GM23338 (cell line): ENCODE measurements around the gene ABI2. TPM values are rescaled to one million over a fixed set of nuclear protein-coding genes. Genes with fewer than 3 reads are reported as not detected.

Experiments
- ATAC-seq: fragments of 200-7000 bp; cut with Tn5 transposase; 3 replicates; pipeline ENCODE4 v1.9.1; 2020
- DNase-seq: peaks from one replicate; pipeline ENCODE4 v3.0.0-alpha.2; 2015; ENCODE audit warnings: low spot score
- H2AFZ ChIP-seq: fragments of 200-600 bp; sonication (generic); 2 replicates; pipeline ENCODE4 v1.8.0; 2016; ENCODE audit warnings: antibody characterized with exemption, mild to moderate bottlenecking, moderate library complexity
- H3F3A ChIP-seq: fragments of 200-600 bp; sonication (generic); replicated peaks from 2 replicates; pipeline ENCODE4 v1.8.0; 2017; ENCODE audit warnings: antibody characterized with exemption, mixed run types, low read depth
- H3K27ac ChIP-seq: fragments of 200-600 bp; sonication (generic); 2 replicates; pipeline ENCODE4 v1.6.1; 2016; ENCODE audit warnings: low read depth
- H3K27me3 ChIP-seq: fragments of 200-600 bp; sonication (generic); 2 replicates; pipeline ENCODE4 v1.8.0; 2016; ENCODE audit warnings: mild to moderate bottlenecking, mixed run types, moderate library complexity; ENCODE audit not compliant: insufficient read depth
- H3K36me3 ChIP-seq: fragments of 200-600 bp; sonication (generic); 2 replicates; pipeline ENCODE4 v1.8.0; 2016; ENCODE audit warnings: mild to moderate bottlenecking; ENCODE audit not compliant: insufficient read depth
- H3K4me1 ChIP-seq: fragments of 200-600 bp; sonication (generic); 2 replicates; pipeline ENCODE4 v1.8.0; 2016; ENCODE audit warnings: mild to moderate bottlenecking, moderate library complexity; ENCODE audit not compliant: insufficient read depth
- H3K4me2 ChIP-seq: fragments of 200-600 bp; sonication (generic); 2 replicates; pipeline ENCODE4 v1.7.1; 2017; ENCODE audit warnings: mixed run types
- H3K4me3 ChIP-seq: fragments of 200-600 bp; sonication (generic); 2 replicates; pipeline ENCODE4 v1.6.1; 2016; ENCODE audit warnings: mixed run types
- H3K79me2 ChIP-seq: fragments of 200-600 bp; sonication (generic); replicated peaks from 2 replicates; pipeline ENCODE4 v1.8.0; 2017; ENCODE audit warnings: mild to moderate bottlenecking; ENCODE audit not compliant: insufficient read depth
- H3K9me2 ChIP-seq: fragments of 200-600 bp; sonication (generic); 2 replicates; pipeline ENCODE4 v1.8.0; 2017; ENCODE audit not compliant: insufficient read depth
- H4K20me1 ChIP-seq: fragments of 200-600 bp; sonication (generic); replicated peaks from 2 replicates; pipeline ENCODE4 v1.8.0; 2017; ENCODE audit warnings: mild to moderate bottlenecking; ENCODE audit not compliant: insufficient read depth
- H3K27ac Mint-ChIP-seq: 2 replicates; pipeline ENCODE4 v1.8.0; 2020; ENCODE audit warnings: inconsistent platforms, mild to moderate bottlenecking, moderate library complexity, mixed read lengths
- H3K27me3 Mint-ChIP-seq: 3 replicates; pipeline ENCODE4 v1.8.0; 2022; ENCODE audit warnings: low read depth, mild to moderate bottlenecking, moderate library complexity, mixed read lengths, inconsistent platforms; ENCODE audit not compliant: insufficient read depth, poor library complexity
- H3K36me3 Mint-ChIP-seq: 3 replicates; pipeline ENCODE4 v1.8.0; 2021; ENCODE audit warnings: low read depth, mild to moderate bottlenecking, inconsistent platforms, moderate library complexity, mixed read lengths
- H3K4me1 Mint-ChIP-seq: 3 replicates; pipeline ENCODE4 v1.8.0; 2020; ENCODE audit warnings: mild to moderate bottlenecking, inconsistent platforms, mixed read lengths
- H3K4me3 Mint-ChIP-seq: 3 replicates; pipeline ENCODE4 v1.8.0; 2021; ENCODE audit warnings: moderate library complexity, mild to moderate bottlenecking, inconsistent platforms, mixed read lengths
- H3K9me3 Mint-ChIP-seq: 3 replicates; pipeline ENCODE4 v1.8.0; 2020; ENCODE audit warnings: moderate library complexity, mild to moderate bottlenecking, inconsistent platforms, mixed read lengths
- CREB1 ChIP-seq: fragments of 250-450 bp; sonication (Bioruptor Pico); IDR thresholded peaks from 2 replicates; pipeline ENCODE4 v1.5.0; 2020; ENCODE audit warnings: low read depth, mild to moderate bottlenecking, moderate library complexity
- CTCF ChIP-seq, 2 experiments: fragments of 200-600 bp in 1 of 2; sonication (generic) in 1 of 2; conservative IDR thresholded peaks; 2 replicates each; pipeline versions ENCODE4 v1.5.1 to v1.6.1; 2016 to 2017; ENCODE audit warnings: antibody characterized with exemption in 2 of 2, low read depth in 2 of 2, mild to moderate bottlenecking in 2 of 2, moderate library complexity in 1 of 2
- ETS1 ChIP-seq: IDR thresholded peaks from 2 replicates; pipeline ENCODE4 v1.6.1; 2016; ENCODE audit warnings: antibody characterized with exemption
- EZH2 ChIP-seq: fragments of 200-600 bp; sonication (generic); IDR thresholded peaks from one replicate; pipeline ENCODE4 v1.8.0; 2017; ENCODE audit warnings: antibody characterized with exemption, mild to moderate bottlenecking, low read depth; ENCODE audit not compliant: unreplicated experiment
- EZH2phosphoT487 ChIP-seq: fragments of 200-600 bp; sonication (generic); IDR thresholded peaks from one replicate; pipeline ENCODE4 v1.8.1; 2018; ENCODE audit warnings: antibody characterized with exemption; ENCODE audit not compliant: unreplicated experiment
- JUNB ChIP-seq: IDR thresholded peaks from one replicate; pipeline ENCODE4 v1.6.1; 2016; ENCODE audit warnings: antibody characterized with exemption; ENCODE audit not compliant: unreplicated experiment
- NANOG ChIP-seq: IDR thresholded peaks from 2 replicates; pipeline ENCODE4 v1.6.1; 2016; ENCODE audit warnings: antibody characterized with exemption, borderline replicate concordance
- POLR2AphosphoS5 ChIP-seq: IDR thresholded peaks from 2 replicates; pipeline ENCODE4 v1.6.1; 2016; ENCODE audit warnings: antibody characterized with exemption, low read depth
- REST ChIP-seq: IDR thresholded peaks from one replicate; pipeline ENCODE4 v1.6.1; 2018; ENCODE audit warnings: antibody characterized with exemption; ENCODE audit not compliant: unreplicated experiment
- STAT1 ChIP-seq: IDR thresholded peaks from one replicate; pipeline ENCODE4 v1.6.1; 2016; ENCODE audit warnings: antibody characterized with exemption; ENCODE audit not compliant: unreplicated experiment
- ZNF114 ChIP-seq: fragments of 250-450 bp; sonication (Bioruptor Pico); IDR thresholded peaks from 2 replicates; pipeline ENCODE4 v1.5.0; 2020; ENCODE audit warnings: mild to moderate bottlenecking, moderate library complexity
- ZNF331 ChIP-seq: fragments of 250-450 bp; sonication (Bioruptor Pico); IDR thresholded peaks from 2 replicates; pipeline ENCODE4 v1.5.0; 2020; ENCODE audit warnings: low read depth, mild to moderate bottlenecking, moderate library complexity
- ZNF462 ChIP-seq: fragments of 250-450 bp; sonication (Bioruptor Pico); IDR thresholded peaks from 2 replicates; pipeline ENCODE4 v1.5.0; 2020; ENCODE audit warnings: mild to moderate bottlenecking, moderate library complexity
- polyA plus RNA-seq: library from polyadenylated mRNA; unstranded; fragments of >200 nt; fragmentation: Nextera tagmentation; extraction: Ambion mirVana; gene quantifications from 2 replicates; pipeline ENCODE4 v1.2.1, GENCODE V29; 2016
- total RNA-seq: library from RNA; depleted of rRNA; stranded (reverse); fragments of >200 nt; shearing (Covaris generic); gene quantifications from 2 replicates; pipeline ENCODE4 v1.2.3, GENCODE V29; 2014

Gene ABI2
- total and polyA plus RNA-seq, 2 experiments from 2014 or later = 46.5 to 114 TPM

- H3K9me2 ChIP-seq = no peaks in the 10 kb centered on the region
- H3K27me3 ChIP-seq = no peaks in the 10 kb centered on the region
- peaks cover 3% of the 10 kb centered on the region; the same call in 1 of the 2 replicates for H3K36me3 ChIP-seq
- peaks cover 13% of the 10 kb centered on the region; the same call in 2 of the 3 replicates for H3K36me3 Mint-ChIP-seq
- H3K27me3 Mint-ChIP-seq = no peaks in the 10 kb centered on the region
- no peak overlapping the region for H3K27ac Mint-ChIP-seq
- no peak overlapping the region for H3K4me3 Mint-ChIP-seq
- H3K4me2 ChIP-seq = no peak overlapping the region
- no peaks in the 10 kb centered on the region for H3K4me1 ChIP-seq
- DNase-seq = no peak
- H3K9me3 Mint-ChIP-seq = no peaks in the 10 kb centered on the region
- H3F3A ChIP-seq = no peaks in the 10 kb centered on the region
- no peak for ATAC-seq
- H2AFZ ChIP-seq = no peak overlapping the region
- no peak overlapping the region for H3K27ac ChIP-seq
- no peaks in the 10 kb centered on the region for H4K20me1 ChIP-seq
- no peak overlapping the region for H3K4me3 ChIP-seq
- H3K79me2 ChIP-seq = no peaks in the 10 kb centered on the region
- no peak for TF ChIP-seq POLR2AphosphoS5
- TF ChIP-seq STAT1 = no peak
- TF ChIP-seq REST = no peak
- no peak for TF ChIP-seq ZNF331
- TF ChIP-seq CREB1 (CRISPR knock-in tag) = no peak
- TF ChIP-seq NANOG = no peak
- TF ChIP-seq CTCF (conservative IDR thresholded peaks at IDR 0.05; ENCODE audit: low read depth in 2 of 2) = no peak
- TF ChIP-seq JUNB = no peak
- no peak for TF ChIP-seq ZNF462 (CRISPR knock-in tag)
- TF ChIP-seq ETS1 = no peak
- TF ChIP-seq EZH2phosphoT487 = no peak
- no peak for TF ChIP-seq EZH2
- no peak for TF ChIP-seq ZNF114 (CRISPR knock-in tag)
- H3K4me1 Mint-ChIP-seq = no peaks in the 10 kb centered on the region; the same call in 2 of the 3 replicates
These were observed 133.6 kb downstream of the ABI2 start for GRCh38 chr2:203461746-203462145.
